Thyroid gland (tissue), 4 donors: ENCODE data around the gene MPEG1.

Experiments used
- CTCF ChIP-seq, 6 experiments: fragments of 200-600 bp in 3 of 6; fragments of 450-650 bp in 3 of 6; sonication (generic) in 3 of 6; IDR thresholded peaks; one replicate each; pipeline ENCODE4 v1.5.1; 2016 to 2019; ENCODE audit warnings: antibody characterized with exemption in 6 of 6, mild to moderate bottlenecking in 2 of 6, inconsistent platforms in 1 of 6, moderate library complexity in 1 of 6
- POLR2A ChIP-seq, 2 donors: fragments of 450-650 bp; IDR thresholded peaks; one replicate each; pipeline ENCODE4 v1.6.1; 2017; ENCODE audit warnings: antibody characterized with exemption in 2 of 2, mild to moderate bottlenecking in 2 of 2, moderate library complexity in 1 of 2

- TF ChIP-seq CTCF (IDR thresholded peaks at IDR 0.05) (no peak), POLR2A (IDR thresholded peaks at IDR 0.05) (no peak)
Measured at GRCh38 chr11:59189986-59190385, 22.7 kb downstream of the MPEG1 start.
